BLaER1 (cell line): ENCODE measurements around the gene ITGB7.

Experiments used
- H3K27ac ChIP-seq: shearing (Covaris generic); formaldehyde crosslinking; 2 replicates; pipeline ENCODE4 v1.8.1; 2022
- H3K27me3 ChIP-seq: shearing (Covaris generic); formaldehyde crosslinking; 2 replicates; pipeline ENCODE4 v1.8.1; 2022
- H3K36me3 ChIP-seq: shearing (Covaris generic); formaldehyde crosslinking; 2 replicates; pipeline ENCODE4 v1.8.1; 2022
- H3K4me1 ChIP-seq: shearing (Covaris generic); formaldehyde crosslinking; 2 replicates; pipeline ENCODE4 v1.8.1; 2022
- H3K4me2 ChIP-seq: shearing (Covaris generic); formaldehyde crosslinking; 2 replicates; pipeline ENCODE4 v1.8.1; 2022
- H3K4me3 ChIP-seq: shearing (Covaris generic); formaldehyde crosslinking; 2 replicates; pipeline ENCODE4 v1.8.1; 2022
- H3K9ac ChIP-seq: shearing (Covaris generic); formaldehyde crosslinking; 2 replicates; pipeline ENCODE4 v1.8.1; 2022
- H3K9me3 ChIP-seq: shearing (Covaris generic); formaldehyde crosslinking; 2 replicates; pipeline ENCODE4 v1.8.1; 2022
- H4K20me1 ChIP-seq: shearing (Covaris generic); formaldehyde crosslinking; 2 replicates; pipeline ENCODE4 v1.8.1; 2022
- Cebpa-rat ChIP-seq: shearing (Covaris generic); IDR thresholded peaks from 2 replicates; pipeline ENCODE4 v1.8.1; 2022

The ITGB7 gene

GRCh38 chr12:53241623-53242412, 34.8 kb upstream of the ITGB7 start:
- Histone ChIP-seq H3K27ac (no peak overlapping the region), H4K20me1 (no peaks in the 10 kb centered on the region), H3K9me3 (no peaks in the 10 kb centered on the region), H3K4me3 (no peak overlapping the region), H3K4me1 (peaks cover 9% of the 10 kb centered on the region), H3K27me3 (no peaks in the 10 kb centered on the region), H3K36me3 (no peaks in the 10 kb centered on the region), H3K9ac (no peak overlapping the region), H3K4me2 (no peak overlapping the region)
- no peak for TF ChIP-seq Cebpa-rat

GRCh38 chr12:53239643-53240258, 32.7 kb upstream of the ITGB7 start:
- no peak overlapping the region for H3K4me2 ChIP-seq
- no peaks in the 10 kb centered on the region for H3K36me3 ChIP-seq
- H4K20me1 ChIP-seq: no peaks in the 10 kb centered on the region
- H3K9me3 ChIP-seq: no peaks in the 10 kb centered on the region
- no peak overlapping the region for H3K9ac ChIP-seq
- peaks cover 30% of the 10 kb centered on the region for H3K4me1 ChIP-seq
- H3K27me3 ChIP-seq: no peaks in the 10 kb centered on the region
- no peak for TF ChIP-seq Cebpa-rat
- no peak overlapping the region for H3K27ac ChIP-seq
- H3K4me3 ChIP-seq: no peak overlapping the region

- no peak for TF ChIP-seq Cebpa-rat
- Histone ChIP-seq H3K9me3 (no peaks in the 10 kb centered on the region), H3K4me2 (peak overlapping the region; percentile 99), H4K20me1 (no peaks in the 10 kb centered on the region), H3K36me3 (no peaks in the 10 kb centered on the region), H3K27ac (peak overlapping the region; percentile 28; the same call in 1 of the 2 replicates), H3K4me3 (no peak overlapping the region), H3K27me3 (no peaks in the 10 kb centered on the region), H3K4me1 (peaks cover 50% of the 10 kb centered on the region), H3K9ac (0 out of 2 replicates have a peak overlapping the region, but pooled peaks have one; percentile 21)
Observed at GRCh38 chr12:53236443-53237111, 29.5 kb upstream of the ITGB7 start.

- Histone ChIP-seq H3K27ac (peak overlapping the region; percentile 28; the same call in 1 of the 2 replicates), H3K4me3 (no peak overlapping the region), H3K27me3 (no peaks in the 10 kb centered on the region), H4K20me1 (no peaks in the 10 kb centered on the region), H3K4me1 (peaks cover 57% of the 10 kb centered on the region), H3K9me3 (no peaks in the 10 kb centered on the region), H3K9ac (peak overlapping the region; percentile 21; the same call in 1 of the 2 replicates), H3K4me2 (peak overlapping the region; percentile 99), H3K36me3 (no peaks in the 10 kb centered on the region)
- TF ChIP-seq Cebpa-rat: no peak
Observed at GRCh38 chr12:53235742-53236442, 28.8 kb upstream of the ITGB7 start.

GRCh38 chr12:53235164-53235563, 28.1 kb upstream of the ITGB7 start:
- no peaks in the 10 kb centered on the region for H3K27me3 ChIP-seq
- H3K4me3 ChIP-seq: no peak overlapping the region
- no peak overlapping the region for H3K27ac ChIP-seq
- no peaks in the 10 kb centered on the region for H3K36me3 ChIP-seq
- peaks cover 63% of the 10 kb centered on the region for H3K4me1 ChIP-seq
- no peak for TF ChIP-seq Cebpa-rat
- no peaks in the 10 kb centered on the region for H3K9me3 ChIP-seq
- peak overlapping the region; percentile 99 for H3K4me2 ChIP-seq
- H4K20me1 ChIP-seq: no peaks in the 10 kb centered on the region
- no peak overlapping the region for H3K9ac ChIP-seq

- H3K4me2 ChIP-seq: peak overlapping the region; percentile 99
- H3K4me3 ChIP-seq: peak overlapping the region; percentile 14; the same call in 1 of the 2 replicates
- no peaks in the 10 kb centered on the region for H3K36me3 ChIP-seq
- H3K9ac ChIP-seq: peak overlapping the region; percentile 28; the same call in 1 of the 2 replicates
- no peak for TF ChIP-seq Cebpa-rat
- H3K9me3 ChIP-seq: no peaks in the 10 kb centered on the region
- peaks cover 71% of the 10 kb centered on the region for H3K4me1 ChIP-seq
- no peaks in the 10 kb centered on the region for H3K27me3 ChIP-seq
- no peaks in the 10 kb centered on the region for H4K20me1 ChIP-seq
- H3K27ac ChIP-seq: peak overlapping the region; percentile 59
Observed at GRCh38 chr12:53234271-53234914, 27.3 kb upstream of the ITGB7 start.

- H4K20me1 ChIP-seq: no peaks in the 10 kb centered on the region
- H3K9me3 ChIP-seq: no peaks in the 10 kb centered on the region
- H3K27ac ChIP-seq: peak overlapping the region; percentile 59
- H3K36me3 ChIP-seq: no peaks in the 10 kb centered on the region
- no peaks in the 10 kb centered on the region for H3K27me3 ChIP-seq
- peak overlapping the region; percentile 99 for H3K4me2 ChIP-seq
- H3K4me1 ChIP-seq: peaks cover 71% of the 10 kb centered on the region
- no peak for TF ChIP-seq Cebpa-rat
- peak overlapping the region; percentile 28; the same call in 1 of the 2 replicates for H3K9ac ChIP-seq
- peak overlapping the region; percentile 68; the same call in 1 of the 2 replicates for H3K4me3 ChIP-seq
Observed at GRCh38 chr12:53233671-53234121, 26.6 kb upstream of the ITGB7 start.

- H3K36me3 ChIP-seq: peaks cover 3% of the 10 kb centered on the region; the same call in 1 of the 2 replicates
- peaks cover 71% of the 10 kb centered on the region for H3K4me1 ChIP-seq
- peak overlapping the region; percentile 69 for H3K9ac ChIP-seq
- H3K9me3 ChIP-seq: no peaks in the 10 kb centered on the region
- no peaks in the 10 kb centered on the region for H3K27me3 ChIP-seq
- H4K20me1 ChIP-seq: no peaks in the 10 kb centered on the region
- peak overlapping the region; percentile 68 for H3K4me3 ChIP-seq
- H3K27ac ChIP-seq: peak overlapping the region; percentile 59; the same call in 1 of the 2 replicates
- no peak for TF ChIP-seq Cebpa-rat
- peak overlapping the region; percentile 99 for H3K4me2 ChIP-seq
Observed at GRCh38 chr12:53232646-53233461, 25.8 kb upstream of the ITGB7 start.
